Jurkat, Clone E6-1 (cell line): ENCODE measurements around the gene ANKRD13C.
A peak's percentile ranks its signal among the peaks of the same experiment; 100 is the strongest.

Experiments
- DNase-seq: peaks from one replicate; pipeline ENCODE4 v3.0.0-alpha.2; 2011; ENCODE audit warnings: low read depth, low spot score
- H3K4me3 ChIP-seq: 2 replicates; pipeline ENCODE4 v1.5.1; 2011; ENCODE audit warnings: mild to moderate bottlenecking, low read length, control low read depth, moderate library complexity

The ANKRD13C gene

DNA sequence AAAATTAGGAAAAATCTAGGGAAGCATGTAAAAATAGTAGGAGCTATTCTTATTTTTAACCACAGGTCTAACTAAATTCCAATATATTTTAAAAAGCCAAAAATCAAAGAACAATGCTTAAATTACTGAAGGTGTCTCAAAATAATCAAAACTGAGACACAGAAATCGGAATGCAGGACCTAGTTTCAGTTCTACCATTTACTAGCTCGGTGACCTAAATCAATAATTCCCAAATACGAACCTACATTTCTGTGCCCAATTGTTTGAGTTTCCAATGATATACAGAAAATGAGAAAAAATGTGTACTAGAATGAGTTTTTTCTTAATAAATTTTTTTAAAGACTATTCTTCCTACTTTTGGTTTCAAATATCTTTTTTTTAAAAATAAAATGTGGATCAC lies 37.4 kb downstream of the ANKRD13C start:
- no peak overlapping the region for H3K4me3 ChIP-seq
- no peak for DNase-seq

GRCh38 chr1:70315782-70316181 lies 38.7 kb downstream of the ANKRD13C start:
- DNase-seq, result no peak
- no peak overlapping the region for H3K4me3 ChIP-seq

DNA sequence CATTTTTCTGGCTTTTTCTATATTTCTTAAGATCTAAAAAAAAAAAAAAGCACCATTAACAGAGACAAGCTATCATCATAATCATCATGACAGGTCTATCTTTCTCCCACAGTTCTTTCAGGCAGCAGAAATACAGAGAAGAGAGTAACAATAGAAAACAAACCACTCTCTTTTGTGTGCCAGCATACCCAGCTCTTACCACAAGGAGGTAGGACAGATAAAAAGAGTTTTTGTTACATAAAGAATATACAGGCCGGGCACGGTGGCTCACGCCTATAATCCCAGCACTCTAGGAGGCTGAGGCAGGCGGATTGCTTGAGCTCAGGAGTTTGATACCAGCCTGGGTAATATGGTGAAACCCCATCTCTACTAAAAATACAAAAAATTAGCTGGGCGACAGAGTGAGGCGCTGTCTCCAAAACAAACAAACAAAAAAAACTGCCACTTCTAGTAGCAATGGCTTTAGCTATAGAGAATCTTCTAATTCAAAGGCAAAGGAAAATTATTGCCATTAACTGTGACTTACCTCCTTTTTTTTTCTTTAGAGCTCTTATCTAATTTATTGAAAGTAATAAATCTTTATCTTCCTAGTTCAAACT lies 39.7 kb downstream of the ANKRD13C start:
- DNase-seq, result peak; percentile 8
- H3K4me3 ChIP-seq, result no peak overlapping the region

GRCh38 chr1:70311369-70311768 lies 43.2 kb downstream of the ANKRD13C start:
- DNase-seq, result no peak
- no peak overlapping the region for H3K4me3 ChIP-seq

DNA sequence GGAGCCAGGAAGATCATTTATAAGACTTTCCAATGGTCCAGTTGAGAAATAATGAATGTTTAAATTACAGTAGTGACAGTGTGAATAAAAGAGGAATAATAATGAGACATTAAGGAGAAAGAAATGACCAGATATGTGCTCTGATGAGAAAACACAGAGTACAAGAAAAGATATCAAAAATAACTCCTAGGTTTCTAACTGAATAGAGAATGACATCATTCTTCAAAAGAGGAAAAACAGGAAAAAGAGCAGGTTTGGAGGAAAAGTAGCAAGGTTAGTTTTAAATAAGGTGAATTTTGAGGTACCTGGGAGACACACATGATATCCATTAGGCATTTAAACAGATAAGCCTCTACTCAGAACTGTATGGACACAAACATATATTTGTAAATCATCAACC lies 55.0 kb downstream of the ANKRD13C start:
- no peak overlapping the region for H3K4me3 ChIP-seq
- no peak for DNase-seq

- no peak overlapping the region for H3K4me3 ChIP-seq
- DNase-seq, result no peak
These were observed 58.8 kb downstream of the ANKRD13C start for GRCh38 chr1:70295749-70296148.

DNA sequence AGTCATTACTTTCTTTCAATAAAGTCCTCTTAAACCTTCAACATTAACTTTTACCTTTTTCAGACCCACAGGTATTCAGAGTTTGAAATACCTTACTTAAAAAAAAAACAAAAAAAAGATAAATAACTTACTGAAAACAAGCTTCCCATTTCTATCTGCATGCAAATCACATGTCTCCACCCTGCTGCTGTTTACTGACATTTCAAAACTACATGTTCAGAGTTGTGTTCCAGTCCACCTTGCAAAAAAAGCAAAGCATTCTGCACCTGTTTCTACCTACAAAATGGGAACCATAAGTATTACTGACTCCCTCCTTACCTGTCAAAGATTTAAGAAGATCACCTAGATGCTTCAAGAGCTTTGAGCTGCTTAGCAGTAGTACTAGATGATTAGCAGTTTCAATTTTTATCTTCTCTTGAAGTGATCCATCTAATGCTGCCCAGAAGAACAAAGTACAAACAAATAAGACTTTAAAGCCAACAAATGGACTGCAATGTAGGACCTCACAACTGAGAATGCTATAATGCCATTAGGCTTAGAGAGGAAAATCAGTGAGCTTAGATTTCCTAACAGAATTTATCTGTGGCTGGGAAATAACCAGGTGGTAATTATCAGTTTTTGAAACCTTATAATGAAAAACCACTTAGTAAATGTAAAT lies 61.2 kb downstream of the ANKRD13C start:
- DNase-seq, result no peak
- no peak overlapping the region for H3K4me3 ChIP-seq

DNA sequence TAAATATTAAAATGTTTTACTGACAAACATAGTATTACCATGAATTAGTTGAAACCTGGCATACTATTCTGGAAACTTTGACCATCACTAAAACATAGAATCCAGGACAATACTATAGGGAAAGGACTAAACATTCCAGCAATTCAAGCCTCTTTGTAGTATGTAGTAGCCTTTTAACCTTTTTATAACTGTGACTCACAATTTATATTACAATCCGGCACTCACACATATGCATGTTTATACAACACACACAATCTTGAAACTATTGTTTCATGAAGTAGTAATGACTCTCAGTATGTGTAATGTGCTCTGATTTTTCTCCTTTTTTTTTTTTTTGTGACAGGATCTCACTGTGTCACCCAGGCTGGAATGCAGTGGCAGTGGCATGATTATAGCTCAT lies 64.3 kb downstream of the ANKRD13C start:
- H3K4me3 ChIP-seq, result no peak overlapping the region
- DNase-seq, result no peak

DNA sequence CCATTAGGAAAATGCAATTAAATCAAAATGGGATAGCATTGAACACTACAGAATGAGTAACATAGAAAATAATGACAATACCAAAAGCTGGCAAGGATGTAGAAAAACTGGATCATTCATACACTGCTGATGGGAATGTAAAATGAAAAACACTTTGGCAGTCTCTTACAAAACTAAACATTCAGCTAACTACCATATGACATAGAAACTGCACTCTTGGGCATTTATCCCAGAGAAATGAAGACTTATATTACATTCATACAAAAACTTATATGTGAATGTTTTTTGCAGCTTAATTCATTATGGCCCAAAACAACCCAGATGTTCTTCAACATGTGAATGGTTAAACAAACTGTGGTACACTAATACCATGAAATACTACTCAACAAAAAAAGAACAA lies 66.4 kb downstream of the ANKRD13C start:
- no peak for DNase-seq

DNA sequence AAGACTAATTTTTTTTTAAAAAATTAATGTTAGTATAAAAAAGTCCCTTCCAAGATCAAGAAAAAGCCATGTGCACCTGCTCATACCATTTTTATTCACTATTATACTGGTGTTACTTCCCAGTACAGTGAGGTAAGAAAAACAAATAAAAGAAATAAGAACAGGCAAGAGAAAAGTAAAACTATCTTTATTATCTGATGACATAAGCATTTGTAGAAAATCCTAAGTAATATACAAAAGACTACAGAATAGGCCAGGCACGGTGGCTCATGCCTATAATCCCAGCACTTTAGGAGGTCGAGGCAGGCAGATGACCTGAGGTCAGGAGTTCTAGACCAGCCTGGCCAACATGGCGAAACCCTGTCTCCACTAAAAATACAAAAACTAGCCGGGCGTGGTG lies 68.1 kb downstream of the ANKRD13C start:
- DNase-seq, result no peak
- H3K4me3 ChIP-seq, result no peak overlapping the region

More for the DNA sequence above, 66.4 kb downstream of the ANKRD13C start:
- H3K4me3 ChIP-seq, result no peak overlapping the region

DNA sequence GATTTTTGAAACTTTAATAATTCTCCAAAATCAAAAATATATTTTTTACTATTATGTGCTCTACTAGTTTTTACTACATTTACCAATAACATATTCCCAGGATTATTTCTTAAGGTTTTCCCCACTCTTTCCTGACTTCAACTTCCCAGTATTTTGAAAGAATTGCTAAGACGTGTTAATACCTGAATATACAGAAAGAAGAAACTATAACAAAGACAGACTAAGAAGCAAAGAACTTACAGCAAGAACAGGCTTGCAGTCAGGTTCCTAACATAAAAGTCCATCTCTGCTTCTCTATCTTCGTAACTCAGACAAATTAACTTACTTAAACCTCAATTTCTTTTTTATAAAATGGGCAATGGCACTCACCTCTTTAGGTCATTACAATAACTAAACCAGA lies 70.2 kb downstream of the ANKRD13C start:
- no peak for DNase-seq
- H3K4me3 ChIP-seq, result no peak overlapping the region

DNA sequence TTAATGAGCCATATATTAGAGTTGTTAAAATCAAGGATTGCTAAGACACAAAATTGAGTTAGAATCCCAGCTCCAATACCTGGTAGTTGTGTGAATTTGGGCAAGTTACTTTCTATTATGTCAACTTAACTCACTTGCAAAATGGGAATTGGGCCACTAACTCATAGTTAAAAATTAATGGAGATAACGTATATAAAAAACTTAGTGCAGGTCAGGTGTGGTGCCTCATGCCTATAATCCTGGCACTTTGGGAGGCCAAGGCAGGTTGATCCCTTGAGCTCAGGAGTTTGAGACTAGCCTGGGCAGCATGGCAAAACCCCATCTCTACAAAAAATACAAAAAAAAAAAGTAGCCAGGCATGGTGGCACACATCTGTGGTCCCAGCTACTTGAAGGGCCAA lies 75.8 kb downstream of the ANKRD13C start:
- H3K4me3 ChIP-seq, result no peak overlapping the region
- no peak for DNase-seq

DNA sequence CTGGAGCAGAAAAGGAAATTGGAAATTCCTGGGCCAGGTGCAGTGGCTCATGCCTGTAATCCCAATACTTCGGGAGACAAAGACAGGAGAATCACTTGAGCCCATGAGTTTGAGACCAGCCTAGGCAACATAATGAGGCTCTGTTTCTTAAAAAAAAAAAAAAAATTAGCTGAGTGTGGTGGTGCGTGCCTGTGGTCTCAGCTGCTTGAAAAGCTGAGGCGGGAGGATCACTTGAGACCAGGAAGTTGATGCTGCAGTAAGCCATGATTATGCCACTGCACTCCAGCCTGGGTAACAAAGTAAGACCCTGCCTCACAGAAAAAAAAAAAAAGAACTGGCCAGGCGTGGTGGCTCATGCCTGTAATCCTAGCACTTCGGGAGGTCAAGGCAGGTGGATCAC lies 76.6 kb downstream of the ANKRD13C start:
- H3K4me3 ChIP-seq, result no peak overlapping the region
- DNase-seq, result peak; percentile 39

GRCh38 chr1:70265946-70266345 lies 88.6 kb downstream of the ANKRD13C start:
- no peak for DNase-seq
- H3K4me3 ChIP-seq, result no peak overlapping the region

DNA sequence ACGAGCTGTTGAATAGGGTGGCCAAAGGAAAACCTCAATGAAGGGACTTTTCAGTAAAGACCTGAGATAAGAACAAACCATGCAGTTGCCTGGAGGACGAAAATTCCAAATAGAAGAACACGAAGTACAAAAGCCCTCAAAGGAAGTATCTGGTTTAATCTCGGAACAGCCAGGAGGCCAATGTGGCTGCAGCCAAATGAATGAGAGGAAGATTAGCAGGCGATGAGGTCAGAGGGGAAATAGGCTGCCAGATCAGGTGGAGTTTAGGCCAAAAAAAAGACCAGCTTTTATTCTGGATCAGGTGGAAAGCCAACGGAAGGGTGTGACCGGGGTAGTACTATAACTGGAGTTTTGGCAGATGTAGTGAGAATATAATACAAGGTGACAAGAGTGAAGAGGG lies 89.7 kb downstream of the ANKRD13C start:
- no peak overlapping the region for H3K4me3 ChIP-seq
- DNase-seq, result no peak

GRCh38 chr1:70256664-70257063 lies 97.9 kb downstream of the ANKRD13C start:
- H3K4me3 ChIP-seq, result no peak overlapping the region
- DNase-seq, result no peak

DNA sequence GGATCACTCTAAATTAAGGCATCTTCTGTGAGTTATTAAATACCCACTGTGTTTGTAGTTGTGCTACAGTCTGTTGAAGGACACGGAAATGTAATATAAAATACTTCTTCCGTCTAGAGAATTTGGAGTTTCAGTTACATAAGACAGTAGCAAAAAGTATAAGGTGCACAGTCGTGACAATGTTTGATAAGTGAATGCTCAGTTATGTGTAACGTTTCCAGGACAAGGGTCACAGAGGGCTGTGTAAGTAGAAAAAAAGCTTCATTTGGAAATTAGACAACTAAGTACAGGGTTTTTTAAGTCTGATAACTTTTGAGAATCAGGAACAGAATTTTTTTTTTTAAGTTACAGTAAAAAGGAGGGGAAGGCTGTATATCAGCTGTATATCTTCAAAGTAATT lies 105.8 kb downstream of the ANKRD13C start:
- DNase-seq, result no peak
- no peak overlapping the region for H3K4me3 ChIP-seq

- DNase-seq, result no peak
- H3K4me3 ChIP-seq, result no peak overlapping the region
These were observed 106.8 kb downstream of the ANKRD13C start for GRCh38 chr1:70247768-70248167.

DNA sequence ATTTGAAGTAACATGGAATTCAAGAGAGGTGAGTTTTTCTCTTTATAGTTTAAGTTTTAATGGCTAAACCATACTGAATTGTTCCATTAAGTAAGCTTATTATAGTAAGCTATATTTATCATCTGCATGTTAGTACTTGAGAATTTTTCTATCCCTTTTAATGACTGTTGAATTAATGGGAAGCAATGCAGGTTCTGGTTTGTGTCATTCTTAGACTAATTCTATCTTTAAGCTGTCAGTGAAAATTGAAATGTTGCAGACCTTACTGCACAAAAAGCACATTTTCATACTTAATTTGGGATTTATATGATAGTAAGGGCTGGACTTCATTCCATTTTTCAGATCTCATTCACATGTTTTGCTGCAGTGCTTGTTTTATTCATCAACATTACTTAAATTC lies 107.4 kb downstream of the ANKRD13C start:
- DNase-seq, result no peak
- no peak overlapping the region for H3K4me3 ChIP-seq

GRCh38 chr1:70239940-70240339 lies 114.6 kb downstream of the ANKRD13C start:
- no peak for DNase-seq
- H3K4me3 ChIP-seq, result no peak overlapping the region

DNA sequence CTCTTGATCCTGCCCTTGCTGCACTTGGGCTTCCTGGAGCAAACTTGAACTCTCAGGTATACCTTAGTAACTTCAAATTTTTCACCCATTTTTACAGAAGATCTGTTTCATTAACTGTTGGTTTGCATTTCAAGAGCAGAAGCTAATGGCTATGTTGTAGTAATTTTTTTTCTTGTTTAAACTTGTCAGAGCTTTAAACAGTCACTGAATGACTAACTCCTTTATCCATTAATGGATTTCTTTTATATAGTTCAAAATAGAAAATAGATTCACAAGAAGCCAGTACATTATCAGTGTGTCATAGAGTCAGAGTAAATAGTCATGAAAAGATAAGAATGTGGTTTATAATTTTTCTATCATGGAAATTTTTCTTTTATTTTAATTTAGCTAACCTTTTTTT lies 119.8 kb downstream of the ANKRD13C start:
- H3K4me3 ChIP-seq, result no peak overlapping the region
- no peak for DNase-seq
